Retinal pigment epithelial cell (primary cell): ENCODE measurements around the gene LIPK.

Experiments used
- DNase-seq: peaks from one replicate; pipeline ENCODE4 v3.0.0-alpha.2; 2010; ENCODE audit warnings: low read depth
- H3K4me3 ChIP-seq: 2 replicates; pipeline ENCODE4 v1.5.1; 2011; ENCODE audit warnings: mild to moderate bottlenecking, low read length, control low read depth, moderate library complexity
- TF ChIP-seq, protein P1 (sequence below): conservative IDR thresholded peaks from 2 replicates; pipeline ENCODE4 v1.5.1; 2011; ENCODE audit warnings: low read depth, low read length, control low read depth, inconsistent platforms

Gene LIPK

DNA sequence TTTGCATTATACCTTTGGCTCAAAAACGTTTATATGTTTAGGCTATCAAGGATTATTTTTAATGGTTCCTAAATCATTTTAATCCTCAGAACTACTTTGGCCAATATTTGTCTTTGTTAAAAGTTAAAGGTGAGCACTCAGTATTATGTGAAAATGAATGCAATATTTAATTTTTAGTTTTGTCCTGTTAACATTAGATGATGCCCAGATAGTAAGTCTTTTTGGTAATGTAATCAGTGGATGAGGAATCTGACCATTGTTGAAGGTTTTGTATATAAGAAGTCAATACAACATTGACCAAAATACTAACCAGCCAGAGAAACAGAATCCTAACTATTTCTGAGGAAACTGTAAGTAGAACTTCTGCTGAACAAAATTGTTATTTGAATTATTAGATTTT, 41.9 kb upstream of the LIPK start, which contains the start of gene LIPF:
TSS of gene LIPF (plus strand) at position 301 of the 400 bp plus-strand sequence. CDS start 2,856 bp downstream, outside the sequence.
- DNase-seq, result no peak
- no peak within 1 kb of the TSS for H3K4me3 ChIP-seq
- TF ChIP-seq, protein P1, sequence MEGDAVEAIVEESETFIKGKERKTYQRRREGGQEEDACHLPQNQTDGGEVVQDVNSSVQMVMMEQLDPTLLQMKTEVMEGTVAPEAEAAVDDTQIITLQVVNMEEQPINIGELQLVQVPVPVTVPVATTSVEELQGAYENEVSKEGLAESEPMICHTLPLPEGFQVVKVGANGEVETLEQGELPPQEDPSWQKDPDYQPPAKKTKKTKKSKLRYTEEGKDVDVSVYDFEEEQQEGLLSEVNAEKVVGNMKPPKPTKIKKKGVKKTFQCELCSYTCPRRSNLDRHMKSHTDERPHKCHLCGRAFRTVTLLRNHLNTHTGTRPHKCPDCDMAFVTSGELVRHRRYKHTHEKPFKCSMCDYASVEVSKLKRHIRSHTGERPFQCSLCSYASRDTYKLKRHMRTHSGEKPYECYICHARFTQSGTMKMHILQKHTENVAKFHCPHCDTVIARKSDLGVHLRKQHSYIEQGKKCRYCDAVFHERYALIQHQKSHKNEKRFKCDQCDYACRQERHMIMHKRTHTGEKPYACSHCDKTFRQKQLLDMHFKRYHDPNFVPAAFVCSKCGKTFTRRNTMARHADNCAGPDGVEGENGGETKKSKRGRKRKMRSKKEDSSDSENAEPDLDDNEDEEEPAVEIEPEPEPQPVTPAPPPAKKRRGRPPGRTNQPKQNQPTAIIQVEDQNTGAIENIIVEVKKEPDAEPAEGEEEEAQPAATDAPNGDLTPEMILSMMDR, result no peak

DNA sequence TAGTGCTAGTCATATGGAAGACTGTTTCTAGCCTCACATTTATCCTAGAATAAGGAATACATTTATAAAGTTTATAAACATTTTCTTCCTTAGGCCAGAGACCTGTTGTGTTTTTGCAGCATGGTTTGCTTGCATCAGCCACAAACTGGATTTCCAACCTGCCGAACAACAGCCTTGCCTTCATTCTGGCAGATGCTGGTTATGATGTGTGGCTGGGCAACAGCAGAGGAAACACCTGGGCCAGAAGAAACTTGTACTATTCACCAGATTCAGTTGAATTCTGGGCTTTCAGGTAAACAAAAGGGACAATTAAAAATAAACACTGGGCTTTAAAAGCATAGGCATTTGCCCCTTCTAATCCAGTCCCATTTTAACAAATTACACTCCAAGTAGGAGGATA, 37.6 kb upstream of the LIPK start:
- no peak overlapping the region for H3K4me3 ChIP-seq
- DNase-seq, result no peak
- TF ChIP-seq, protein P1, result no peak

DNA sequence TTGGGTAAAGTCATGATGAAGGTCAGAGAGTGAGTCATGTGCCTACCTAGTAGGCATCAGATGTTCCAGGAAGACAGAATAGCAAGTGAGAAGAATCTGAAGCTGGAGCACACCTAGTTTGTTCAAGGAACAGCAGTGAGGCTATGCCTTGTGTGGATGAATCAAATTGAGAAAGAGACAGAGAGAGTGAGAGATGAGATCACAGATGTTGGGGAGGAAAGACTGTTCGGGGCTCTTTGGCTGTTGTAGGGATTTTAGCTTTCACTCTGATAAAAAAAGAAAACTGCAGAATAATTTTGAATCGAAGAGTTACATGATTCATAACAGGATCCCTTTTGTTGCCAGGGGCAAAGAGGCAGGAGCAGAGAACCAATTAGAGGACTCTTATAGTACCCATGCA, 35.6 kb upstream of the LIPK start:
- no peak for DNase-seq
- TF ChIP-seq, protein P1, result no peak
- H3K4me3 ChIP-seq, result no peak overlapping the region

DNA sequence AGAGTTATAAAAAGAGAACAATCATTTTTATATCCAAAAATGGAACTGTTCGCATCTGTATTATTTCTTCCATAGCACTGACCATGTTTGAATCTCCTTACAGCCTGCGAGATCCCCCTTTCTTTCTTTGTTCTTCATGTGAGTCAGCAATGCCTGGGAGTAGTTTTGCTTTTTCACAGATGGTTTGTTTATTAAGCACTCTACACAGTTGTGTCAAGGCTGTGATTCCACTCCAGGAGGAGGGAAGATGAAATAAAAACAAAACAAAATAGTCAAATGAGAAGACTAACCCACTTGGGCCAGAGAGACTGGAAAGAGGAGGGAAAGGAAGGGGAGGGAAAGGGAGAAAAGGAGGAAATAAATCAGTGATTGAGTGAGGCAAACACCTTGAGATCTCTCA, 34.0 kb upstream of the LIPK start:
- TF ChIP-seq, protein P1, result no peak
- no peak for DNase-seq
- no peak overlapping the region for H3K4me3 ChIP-seq

DNA sequence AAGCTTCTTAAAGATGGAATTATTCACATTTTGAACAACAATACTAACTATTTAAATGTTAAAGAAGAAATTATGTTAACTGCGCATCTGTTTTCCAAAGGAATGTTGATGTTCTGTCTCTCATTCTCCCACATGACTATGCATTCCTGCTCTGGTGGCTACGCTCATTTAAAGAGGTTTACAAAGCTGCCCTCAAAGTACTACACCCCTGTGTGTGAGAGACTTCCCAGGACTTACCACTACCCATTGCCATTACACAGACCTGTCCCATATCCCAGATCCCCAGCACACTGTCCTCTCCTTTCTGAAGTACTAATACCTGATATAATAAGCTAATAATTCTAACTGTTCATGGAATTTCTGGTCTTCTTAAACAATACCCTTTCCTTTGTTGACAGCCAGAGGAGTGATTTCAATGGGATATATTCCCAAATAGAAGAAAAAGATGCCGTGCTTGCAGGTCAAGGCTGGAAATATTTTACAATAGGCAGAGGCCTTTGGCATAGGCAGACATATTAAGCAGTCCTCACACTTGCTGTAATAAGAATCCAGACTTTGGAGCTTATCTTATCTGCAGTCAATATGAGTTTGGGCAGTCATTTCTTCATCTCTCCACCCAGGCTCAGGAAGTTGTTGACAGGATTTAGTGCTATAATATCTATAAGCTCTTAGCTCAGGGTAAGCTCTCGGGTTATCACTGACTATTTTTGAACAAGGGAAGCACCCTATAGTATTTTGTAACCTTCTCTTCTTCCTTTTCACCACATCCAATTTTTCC, 29.6 kb upstream of the LIPK start:
- no peak overlapping the region for H3K4me3 ChIP-seq
- TF ChIP-seq, protein P1, result no peak
- DNase-seq, result no peak

- TF ChIP-seq, protein P1, result no peak
- H3K4me3 ChIP-seq, result no peak overlapping the region
- no peak for DNase-seq
Observed at GRCh38 chr10:88680958-88681357, 25.1 kb upstream of the LIPK start.

- no peak overlapping the region for H3K4me3 ChIP-seq
- TF ChIP-seq, protein P1, result no peak
Observed at GRCh38 chr10:88682491-88682890, 23.6 kb upstream of the LIPK start.

More at GRCh38 chr10:88682491-88682890, 23.6 kb upstream of the LIPK start:
- DNase-seq, result no peak
